KOPT-K1 (cell line): ENCODE data around the gene ADAMTS7.
"Not testable (repeated sequence)": the region's sequence is repeated elsewhere in the genome, so short reads cannot be mapped to it uniquely, and the experiment has no call there.

Source experiments
- H3K27ac ChIP-seq: fragments of 200-600 bp; sonication (generic); 2 replicates; pipeline ENCODE4 v1.5.1; 2016; ENCODE audit warnings: antibody characterized with exemption, mild to moderate bottlenecking, low read depth, low read length; ENCODE audit not compliant: poor library complexity, severe bottlenecking
- H3K36me3 ChIP-seq: fragments of 200-600 bp; sonication (generic); 2 replicates; pipeline ENCODE4 v1.5.1; 2017; ENCODE audit warnings: antibody characterized with exemption, mild to moderate bottlenecking, low read length, moderate library complexity; ENCODE audit not compliant: insufficient read depth
- H3K9me3 ChIP-seq: fragments of 200-600 bp; sonication (generic); 2 replicates; pipeline ENCODE4 v1.5.1; 2017; ENCODE audit warnings: antibody characterized with exemption, low read length, mild to moderate bottlenecking; ENCODE audit not compliant: insufficient read depth, poor library complexity, severe bottlenecking

ADAMTS7 gene

GRCh38 chr15:78768096-78768495 is 43.2 kb downstream of the ADAMTS7 start:
- Histone ChIP-seq H3K9me3 (no peaks in the 10 kb centered on the region), H3K27ac (no peak overlapping the region), H3K36me3 (no peaks in the 10 kb centered on the region)

GRCh38 chr15:78767331-78767951 is 43.8 kb downstream of the ADAMTS7 start:
- no peaks in the 10 kb centered on the region for H3K36me3 ChIP-seq
- no peaks in the 10 kb centered on the region for H3K9me3 ChIP-seq
- no peak overlapping the region for H3K27ac ChIP-seq

- not testable (repeated sequence) for H3K27ac ChIP-seq, H3K36me3 ChIP-seq, H3K9me3 ChIP-seq
These were observed 44.6 kb downstream of the ADAMTS7 start for GRCh38 chr15:78766641-78767071.

GRCh38 chr15:78766041-78766440 is 45.2 kb downstream of the ADAMTS7 start:
- Histone ChIP-seq H3K36me3 (no peaks in the 10 kb centered on the region), H3K9me3 (no peaks in the 10 kb centered on the region), H3K27ac (no peak overlapping the region)

GRCh38 chr15:78765154-78765860 is 46.0 kb downstream of the ADAMTS7 start:
- H3K27ac ChIP-seq, H3K36me3 ChIP-seq, H3K9me3 ChIP-seq: not testable (repeated sequence)

GRCh38 chr15:78764340-78765153 is 46.7 kb downstream of the ADAMTS7 start:
- not testable (repeated sequence) for H3K9me3 ChIP-seq, H3K27ac ChIP-seq, H3K36me3 ChIP-seq

GRCh38 chr15:78763796-78764241 is 47.4 kb downstream of the ADAMTS7 start:
- Histone ChIP-seq H3K36me3 (no peaks in the 10 kb centered on the region), H3K27ac (no peak overlapping the region), H3K9me3 (no peaks in the 10 kb centered on the region)

GRCh38 chr15:78762985-78763795 is 48.1 kb downstream of the ADAMTS7 start:
- Histone ChIP-seq H3K9me3 (no peaks in the 10 kb centered on the region), H3K27ac (peak overlapping the region; percentile 14), H3K36me3 (no peaks in the 10 kb centered on the region)

- H3K9me3 ChIP-seq, H3K36me3 ChIP-seq: not testable (repeated sequence)
- H3K27ac ChIP-seq = peak overlapping the region; percentile 99
These were observed 48.8 kb downstream of the ADAMTS7 start for GRCh38 chr15:78762386-78762961.

GRCh38 chr15:78761891-78762385 is 49.3 kb downstream of the ADAMTS7 start:
- Histone ChIP-seq H3K36me3 (no peaks in the 10 kb centered on the region), H3K9me3 (no peaks in the 10 kb centered on the region), H3K27ac (peak overlapping the region; percentile 99)

- H3K36me3 ChIP-seq, H3K9me3 ChIP-seq: not testable (repeated sequence)
- peak overlapping the region; percentile 99 for H3K27ac ChIP-seq
These were observed 49.8 kb downstream of the ADAMTS7 start for GRCh38 chr15:78761475-78761874.

GRCh38 chr15:78761020-78761419 is 50.2 kb downstream of the ADAMTS7 start:
- no peaks in the 10 kb centered on the region for H3K36me3 ChIP-seq
- H3K9me3 ChIP-seq = no peaks in the 10 kb centered on the region
- peak overlapping the region; percentile 99 for H3K27ac ChIP-seq

- peak overlapping the region; percentile 99 for H3K27ac ChIP-seq
- not testable (repeated sequence) for H3K9me3 ChIP-seq, H3K36me3 ChIP-seq
These were observed 51.0 kb downstream of the ADAMTS7 start for GRCh38 chr15:78760091-78760882.
